ENCODE measurements around the gene AGO1.
"Not testable (repeated sequence)": the region's sequence is repeated elsewhere in the genome, so short reads cannot be mapped to it uniquely, and the experiment has no call there.

AGO1 gene

DNA sequence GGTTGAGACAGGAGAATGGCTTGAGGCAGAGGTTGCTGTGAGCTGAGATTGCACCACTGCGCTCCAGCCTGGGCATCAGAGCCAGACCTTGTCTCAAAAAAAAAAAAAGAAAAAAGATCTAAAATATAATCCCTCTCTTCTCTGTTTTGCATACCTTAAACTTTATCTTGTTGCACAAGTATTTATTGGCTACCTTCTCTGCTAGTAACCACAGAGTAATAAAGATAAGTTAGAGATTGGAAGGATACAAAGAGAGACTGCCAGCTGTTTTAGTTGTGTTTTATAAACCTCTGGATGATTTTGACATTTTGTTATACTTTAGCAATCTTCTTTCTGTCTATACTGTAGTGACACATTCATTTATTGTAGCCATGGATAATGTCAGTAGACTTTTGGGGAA is 75.5 kb downstream of the AGO1 start:
- no peak for DNase-seq (ENCODE audit: extremely low read depth, low read depth)
- no peak overlapping the region for H3K4me3 ChIP-seq (replicated peaks; ENCODE audit: low read depth, low read length)
- TF ChIP-seq, protein P1, sequence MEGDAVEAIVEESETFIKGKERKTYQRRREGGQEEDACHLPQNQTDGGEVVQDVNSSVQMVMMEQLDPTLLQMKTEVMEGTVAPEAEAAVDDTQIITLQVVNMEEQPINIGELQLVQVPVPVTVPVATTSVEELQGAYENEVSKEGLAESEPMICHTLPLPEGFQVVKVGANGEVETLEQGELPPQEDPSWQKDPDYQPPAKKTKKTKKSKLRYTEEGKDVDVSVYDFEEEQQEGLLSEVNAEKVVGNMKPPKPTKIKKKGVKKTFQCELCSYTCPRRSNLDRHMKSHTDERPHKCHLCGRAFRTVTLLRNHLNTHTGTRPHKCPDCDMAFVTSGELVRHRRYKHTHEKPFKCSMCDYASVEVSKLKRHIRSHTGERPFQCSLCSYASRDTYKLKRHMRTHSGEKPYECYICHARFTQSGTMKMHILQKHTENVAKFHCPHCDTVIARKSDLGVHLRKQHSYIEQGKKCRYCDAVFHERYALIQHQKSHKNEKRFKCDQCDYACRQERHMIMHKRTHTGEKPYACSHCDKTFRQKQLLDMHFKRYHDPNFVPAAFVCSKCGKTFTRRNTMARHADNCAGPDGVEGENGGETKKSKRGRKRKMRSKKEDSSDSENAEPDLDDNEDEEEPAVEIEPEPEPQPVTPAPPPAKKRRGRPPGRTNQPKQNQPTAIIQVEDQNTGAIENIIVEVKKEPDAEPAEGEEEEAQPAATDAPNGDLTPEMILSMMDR (IDR thresholded peaks at IDR 0.05; ENCODE audit: low read depth, low read length, missing control alignments): no peak

DNA sequence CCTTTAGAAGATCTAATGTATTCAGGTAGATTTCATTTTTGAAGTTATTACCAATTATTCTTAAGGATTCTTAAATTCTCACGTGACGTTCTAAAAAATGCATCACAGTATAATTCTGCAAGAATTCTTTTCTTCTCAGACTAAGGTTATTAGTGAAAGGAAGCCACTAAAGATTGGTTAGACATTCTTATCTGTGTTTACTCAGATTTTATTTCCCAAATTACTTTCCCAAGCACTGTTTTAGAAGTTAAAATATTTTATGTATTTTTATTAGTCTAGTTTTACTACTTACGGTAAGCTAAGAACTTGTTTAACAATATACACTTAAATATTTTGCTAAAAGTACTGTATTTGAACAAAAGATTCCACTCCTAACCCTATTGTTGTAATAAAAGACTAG is 76.3 kb downstream of the AGO1 start:
- TF ChIP-seq, protein P1 (IDR thresholded peaks at IDR 0.05; ENCODE audit: low read depth, low read length, missing control alignments): no peak
- no peak overlapping the region for H3K4me3 ChIP-seq (replicated peaks; ENCODE audit: low read depth, low read length)
- no peak for DNase-seq (ENCODE audit: extremely low read depth, low read depth)

DNA sequence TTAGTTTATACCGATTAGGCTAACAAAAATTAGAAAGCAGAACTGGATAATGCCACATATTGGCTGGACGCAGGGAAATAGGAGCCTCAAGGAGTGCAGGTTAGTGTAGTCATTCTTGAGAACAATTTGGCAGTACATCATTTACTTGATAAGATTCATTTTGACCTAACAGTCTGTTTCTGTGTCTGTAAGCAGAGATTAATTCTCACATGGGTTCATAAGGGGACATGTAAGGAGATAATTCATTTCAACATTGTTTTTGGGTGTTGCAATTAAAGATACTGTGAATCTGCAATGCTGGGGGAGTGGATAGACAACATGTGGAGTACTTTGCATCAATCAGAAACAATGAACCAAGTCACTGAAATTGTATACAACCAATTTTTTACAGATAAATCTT is 79.9 kb downstream of the AGO1 start:
- DNase-seq (ENCODE audit: extremely low read depth, low read depth): no peak
- no peak overlapping the region for H3K4me3 ChIP-seq (replicated peaks; ENCODE audit: low read depth, low read length)
- TF ChIP-seq, protein P1 (IDR thresholded peaks at IDR 0.05; ENCODE audit: low read depth, low read length, missing control alignments): no peak

DNA sequence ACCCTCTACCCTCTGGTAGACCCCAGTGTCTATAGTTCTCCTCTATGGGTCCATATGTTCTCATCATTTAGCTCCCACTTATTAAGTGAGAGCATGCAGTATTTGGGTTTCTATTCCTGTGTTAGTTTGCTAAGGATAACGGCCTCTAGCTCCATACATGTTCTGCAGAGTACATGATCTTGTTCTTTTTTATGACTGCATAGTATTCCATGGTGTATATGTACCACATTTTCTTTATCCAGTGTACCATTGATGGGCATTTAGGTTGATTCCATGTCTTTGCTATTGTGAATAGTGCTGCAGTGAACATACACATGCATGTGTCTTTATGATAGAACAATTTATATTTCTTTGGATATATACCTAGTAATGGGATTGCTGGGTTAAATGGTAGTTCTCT is 81.3 kb downstream of the AGO1 start:
- H3K4me3 ChIP-seq (replicated peaks; ENCODE audit: low read depth, low read length); DNase-seq (ENCODE audit: extremely low read depth, low read depth): not testable (repeated sequence)

DNA sequence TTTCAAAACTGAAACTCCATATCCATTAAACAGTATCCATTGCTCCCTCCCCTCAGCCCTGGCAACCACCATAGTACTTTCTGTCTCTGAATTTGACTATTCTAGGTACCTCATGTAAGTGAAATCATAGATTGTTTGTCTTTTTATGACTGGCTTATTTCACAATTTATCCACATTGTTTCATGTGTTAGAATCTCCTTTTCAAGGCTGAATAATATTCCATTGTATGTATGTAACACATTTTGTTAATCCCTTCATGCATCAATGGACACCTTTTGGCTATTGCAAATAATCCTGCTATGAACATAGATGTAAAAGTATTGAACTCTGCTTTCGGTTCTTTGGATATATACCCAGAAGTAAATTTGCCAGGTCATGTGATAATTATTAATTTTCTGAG is 85.4 kb downstream of the AGO1 start:
- no peak for DNase-seq (ENCODE audit: extremely low read depth, low read depth)
- TF ChIP-seq, protein P1 (IDR thresholded peaks at IDR 0.05; ENCODE audit: low read depth, low read length, missing control alignments): no peak

DNA sequence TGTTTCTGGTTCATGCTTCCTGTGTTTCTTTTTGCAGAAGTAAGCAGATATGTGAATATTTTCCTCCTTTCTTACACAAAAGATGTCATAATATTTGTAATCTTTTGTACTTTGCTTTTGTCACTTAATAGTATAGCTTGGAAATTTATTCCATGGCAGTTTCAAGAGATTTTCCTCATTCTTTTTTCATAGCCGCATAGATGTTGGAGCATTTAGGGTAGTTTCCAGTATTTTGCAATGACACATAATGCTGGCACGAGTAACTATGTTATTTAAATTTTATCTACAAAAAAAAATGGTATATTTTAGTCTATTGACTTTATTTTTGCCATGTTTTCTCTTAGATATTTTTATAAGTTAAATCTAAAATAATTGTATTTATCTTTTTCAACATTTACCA is 88.6 kb downstream of the AGO1 start:
- DNase-seq (ENCODE audit: extremely low read depth, low read depth): no peak
- TF ChIP-seq, protein P1 (IDR thresholded peaks at IDR 0.05; ENCODE audit: low read depth, low read length, missing control alignments): no peak
- H3K4me3 ChIP-seq (replicated peaks; ENCODE audit: low read depth, low read length): no peak overlapping the region

More for the DNA sequence above, 85.4 kb downstream of the AGO1 start:
- H3K4me3 ChIP-seq (replicated peaks; ENCODE audit: low read depth, low read length): no peak overlapping the region

DNA sequence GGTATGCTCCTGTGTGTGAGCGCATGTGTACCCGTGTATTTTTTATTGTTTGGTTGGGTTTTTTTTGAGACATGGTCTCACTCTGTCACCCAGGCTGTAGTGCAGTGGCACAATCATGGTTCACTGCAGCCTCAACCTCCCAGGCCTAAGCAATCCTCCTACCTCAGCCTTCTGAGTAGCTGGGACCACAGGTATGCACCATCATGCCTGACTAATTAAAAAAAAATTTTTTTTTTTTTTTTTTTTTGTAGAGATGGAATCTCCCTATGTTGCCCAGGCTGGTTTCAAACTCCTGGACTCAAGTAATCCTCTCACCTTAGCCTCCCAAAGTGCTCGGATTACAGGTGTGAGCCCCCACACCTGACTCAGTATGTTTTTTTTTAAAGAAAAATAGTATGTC is 89.6 kb downstream of the AGO1 start:
- not testable (repeated sequence) for DNase-seq (ENCODE audit: extremely low read depth, low read depth); H3K4me3 ChIP-seq (replicated peaks; ENCODE audit: low read depth, low read length)

DNA sequence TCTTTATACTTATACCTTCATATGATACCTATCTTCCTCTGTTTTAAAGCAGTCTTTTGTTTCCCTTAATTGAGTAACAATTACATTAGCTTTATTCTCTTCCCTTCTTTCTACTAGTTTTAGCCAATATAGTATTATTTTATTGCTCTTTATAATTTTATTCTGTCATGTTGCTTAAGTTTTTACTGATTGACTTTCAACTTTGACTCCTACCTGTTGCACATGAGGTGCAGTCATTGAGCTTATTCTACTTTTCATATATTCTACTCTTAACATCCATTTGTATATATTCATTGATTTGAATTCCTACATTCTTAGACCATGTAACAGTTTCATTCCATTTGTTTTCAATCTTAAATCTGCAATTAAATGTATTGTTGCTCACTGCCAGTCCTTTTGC is 97.1 kb downstream of the AGO1 start:
- H3K4me3 ChIP-seq (replicated peaks; ENCODE audit: low read depth, low read length): no peak overlapping the region
- DNase-seq (ENCODE audit: extremely low read depth, low read depth): no peak
- TF ChIP-seq, protein P1 (IDR thresholded peaks at IDR 0.05; ENCODE audit: low read depth, low read length, missing control alignments): no peak

Measured in HFF-Myc (cell line).